Psoas muscle (tissue), 8 donors: ENCODE data around the gene STAT3. TPM values are rescaled to one million over a fixed set of nuclear protein-coding genes. Genes with fewer than 3 reads are reported as not detected.
A peak's percentile ranks its signal among the peaks of the same experiment; 100 is the strongest.

Experiments
- ATAC-seq, 4 donors: fragments of 200-7000 bp; cut with Tn5 transposase; one replicate each; pipeline ENCODE4 v1.9.1; 2020; ENCODE audit warnings: moderate library complexity in 3 of 4, mild to moderate bottlenecking in 2 of 4
- DNase-seq, 2 donors: peaks; one replicate each; pipeline ENCODE4 v3.0.0-alpha.2; 2020
- H3K27ac ChIP-seq: fragments of 200-600 bp; one replicate; pipeline ENCODE4 v1.8.0; 2022
- H3K27me3 ChIP-seq, 3 donors: fragments of 200-600 bp in 1 of 3; one replicate each; pipeline versions ENCODE4 v1.6.1 to v1.8.0; 2013 to 2022; ENCODE audit warnings: low read length in 2 of 3, mild to moderate bottlenecking in 2 of 3, moderate library complexity in 1 of 3; ENCODE audit not compliant: insufficient read depth in 3 of 3
- H3K36me3 ChIP-seq, 2 donors: fragments of 200-600 bp in 1 of 2; one replicate each; pipeline versions ENCODE4 v1.6.1 to v1.8.0; 2013 to 2022; ENCODE audit warnings: low read depth in 1 of 2, mild to moderate bottlenecking in 1 of 2, moderate library complexity in 1 of 2; ENCODE audit not compliant: insufficient read depth in 1 of 2
- H3K4me1 ChIP-seq: fragments of 200-600 bp; one replicate; pipeline ENCODE4 v1.8.0; 2022
- H3K4me3 ChIP-seq: fragments of 200-600 bp; one replicate; pipeline ENCODE4 v1.8.0; 2022; ENCODE audit warnings: mild to moderate bottlenecking
- H3K9me3 ChIP-seq: fragments of 200-600 bp; one replicate; pipeline ENCODE4 v1.8.0; 2022
- WGBS, 3 donors: extraction: QIAGEN DNeasy Blood & Tissue Kit; methylation state at CpG; one replicate each; pipeline versions ENCODE4 v1.1.6 to v1.1.7; 2013; 5-methylcytosine and 5-hydroxymethylcytosine counted together
- intact Hi-C, 2 donors: fragments of 100-400 bp; cut with DNase I; formaldehyde crosslinking; loops; one replicate each; pipeline versions ENCODE4 v1.11.0 to v1.14.2; 2022
- polyA plus RNA-seq, 3 donors: library from polyadenylated mRNA; stranded (reverse); fragments of 200-250 nt; gene quantifications; one replicate each; pipeline ENCODE4 v1.2.3, GENCODE V29; 2013
- total RNA-seq, 4 donors: library from RNA; stranded (reverse); fragmentation: NEBNext Ultra II Directional in 2 of 4; extraction: Animal tissue kit (Norgen Biotek cat#: 25700) in 2 of 4; gene quantifications; one replicate each; pipeline versions ENCODE4 v1.2.1 to v1.2.4, GENCODE V29; 2021 to 2023
- TF ChIP-seq, protein P1 (sequence below): fragments of 200-600 bp; IDR thresholded peaks from one replicate; pipeline ENCODE4 v1.8.0; 2022; ENCODE audit warnings: antibody characterized with exemption
- donor health status: healthy with polysubstance abuse.
- donor health status: DM: no; HTN: no; CAD: no; lungs with moderate emphysema.
- donor health status: Bipolar disorder and iron deficiency.
- donor health status: healthy.
- donor health status: DM: yes; HTN: yes; CAD: no.
- donor health status: DM: no; HTN: no; CAD: no.
- donor health status: DM: no; HTN: no; CAD: no.
- donor health status: DM: yes; HTN: yes; CAD: no.

STAT3 gene
- total and polyA plus RNA-seq, 7 donors = 67.3 to 279 (median 111) TPM

GRCh38 chr17:42348104-42348503 lies 40.1 kb downstream of the STAT3 start:
- DNase-seq (no peak), ATAC-seq (no peak)
- H3K27ac ChIP-seq = no peak overlapping the region
- H3K36me3 ChIP-seq = peaks cover 6 to 37% of the 10 kb centered on the region in 2 donors
- H3K4me3 ChIP-seq = no peak overlapping the region
- H3K9me3 ChIP-seq = no peaks in the 10 kb centered on the region
- intact Hi-C loops = no loop called here
- H3K4me1 ChIP-seq = peaks cover 29% of the 10 kb centered on the region
- TF ChIP-seq, protein P1, sequence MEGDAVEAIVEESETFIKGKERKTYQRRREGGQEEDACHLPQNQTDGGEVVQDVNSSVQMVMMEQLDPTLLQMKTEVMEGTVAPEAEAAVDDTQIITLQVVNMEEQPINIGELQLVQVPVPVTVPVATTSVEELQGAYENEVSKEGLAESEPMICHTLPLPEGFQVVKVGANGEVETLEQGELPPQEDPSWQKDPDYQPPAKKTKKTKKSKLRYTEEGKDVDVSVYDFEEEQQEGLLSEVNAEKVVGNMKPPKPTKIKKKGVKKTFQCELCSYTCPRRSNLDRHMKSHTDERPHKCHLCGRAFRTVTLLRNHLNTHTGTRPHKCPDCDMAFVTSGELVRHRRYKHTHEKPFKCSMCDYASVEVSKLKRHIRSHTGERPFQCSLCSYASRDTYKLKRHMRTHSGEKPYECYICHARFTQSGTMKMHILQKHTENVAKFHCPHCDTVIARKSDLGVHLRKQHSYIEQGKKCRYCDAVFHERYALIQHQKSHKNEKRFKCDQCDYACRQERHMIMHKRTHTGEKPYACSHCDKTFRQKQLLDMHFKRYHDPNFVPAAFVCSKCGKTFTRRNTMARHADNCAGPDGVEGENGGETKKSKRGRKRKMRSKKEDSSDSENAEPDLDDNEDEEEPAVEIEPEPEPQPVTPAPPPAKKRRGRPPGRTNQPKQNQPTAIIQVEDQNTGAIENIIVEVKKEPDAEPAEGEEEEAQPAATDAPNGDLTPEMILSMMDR = no peak
- WGBS, 3 donors = 95 to 97% (median 96%) methylated on average over 3 of the region's 3 CpGs
- H3K27me3 ChIP-seq = no peaks in the 10 kb centered on the region

DNA sequence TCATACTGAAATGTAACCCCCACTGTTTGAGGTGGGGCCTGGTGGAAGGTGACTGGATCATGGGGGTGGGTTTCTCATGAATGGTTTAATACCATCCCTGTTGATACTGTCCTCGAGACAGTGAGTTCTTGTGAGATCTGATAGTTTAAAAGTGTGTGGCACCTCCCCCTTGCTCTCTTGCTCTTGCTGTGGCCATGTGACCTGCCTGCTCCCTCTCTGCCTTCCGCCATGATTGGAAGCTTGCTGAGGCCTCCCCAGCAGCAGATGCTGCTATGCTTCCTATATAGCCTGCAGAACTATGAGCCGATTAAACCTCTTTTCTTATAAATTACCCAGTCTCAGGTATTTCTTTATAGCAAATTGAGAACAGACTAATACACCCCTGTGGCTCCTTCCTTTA lies 40.6 kb downstream of the STAT3 start:
- DNase-seq (no peak), ATAC-seq (peak; percentile 22 to 56 (median 40))
- Histone ChIP-seq H3K27ac (peak overlapping the region; percentile 57), H3K4me1 (peaks cover 29% of the 10 kb centered on the region), H3K27me3 (no peaks in the 10 kb centered on the region), H3K36me3 (peaks cover 7 to 42% of the 10 kb centered on the region in 2 donors), H3K9me3 (no peaks in the 10 kb centered on the region), H3K4me3 (no peak overlapping the region)
- 68 to 87% (median 68%) methylated on average over 3 of the region's 3 CpGs for WGBS, 3 donors
- intact Hi-C loops = no loop called here
- TF ChIP-seq, protein P1 = no peak

- Histone ChIP-seq H3K27ac (peak overlapping the region; percentile 57), H3K4me1 (peaks cover 29% of the 10 kb centered on the region), H3K27me3 (no peaks in the 10 kb centered on the region), H3K36me3 (peaks cover 7 to 46% of the 10 kb centered on the region in 2 donors), H3K9me3 (no peaks in the 10 kb centered on the region), H3K4me3 (no peak overlapping the region)
- TF ChIP-seq, protein P1 = no peak
- ATAC-seq (peak; percentile 44 to 76 (median 55)), DNase-seq (peak in 1 of 2 donors; percentile 55)
- intact Hi-C loops = no loop called here
These were observed 41.0 kb downstream of the STAT3 start for GRCh38 chr17:42347198-42347597.

DNA sequence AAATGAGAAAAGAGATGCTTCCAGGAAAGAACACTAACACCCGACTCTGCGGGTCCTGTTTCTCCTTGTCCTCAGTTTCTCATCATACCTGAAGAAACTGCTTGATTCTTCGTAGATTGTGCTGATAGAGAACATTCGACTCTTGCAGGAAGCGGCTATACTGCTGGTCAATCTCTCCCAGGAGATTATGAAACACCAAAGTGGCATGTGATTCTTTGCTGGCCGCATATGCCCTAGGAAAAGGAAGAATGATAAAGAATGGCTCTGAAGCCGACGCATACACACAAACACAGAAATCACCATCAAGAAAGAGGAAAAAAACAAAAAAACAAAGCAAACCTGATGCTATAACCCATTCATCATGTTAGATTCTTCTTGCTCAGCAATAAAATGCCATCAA lies 41.8 kb downstream of the STAT3 start:
- H3K27me3 ChIP-seq = no peaks in the 10 kb centered on the region
- H3K9me3 ChIP-seq = no peaks in the 10 kb centered on the region
- no peak for ATAC-seq
- no peak overlapping the region for H3K27ac ChIP-seq
- WGBS, 3 donors = 91 to 93% (median 92%) methylated on average over 8 of the region's 8 CpGs
- H3K36me3 ChIP-seq = peaks cover 7 to 53% of the 10 kb centered on the region in 2 donors
- DNase-seq = no peak
- intact Hi-C loops = no loop called here
- H3K4me1 ChIP-seq = peaks cover 29% of the 10 kb centered on the region
- H3K4me3 ChIP-seq = no peak overlapping the region
- TF ChIP-seq, protein P1 = no peak

DNA sequence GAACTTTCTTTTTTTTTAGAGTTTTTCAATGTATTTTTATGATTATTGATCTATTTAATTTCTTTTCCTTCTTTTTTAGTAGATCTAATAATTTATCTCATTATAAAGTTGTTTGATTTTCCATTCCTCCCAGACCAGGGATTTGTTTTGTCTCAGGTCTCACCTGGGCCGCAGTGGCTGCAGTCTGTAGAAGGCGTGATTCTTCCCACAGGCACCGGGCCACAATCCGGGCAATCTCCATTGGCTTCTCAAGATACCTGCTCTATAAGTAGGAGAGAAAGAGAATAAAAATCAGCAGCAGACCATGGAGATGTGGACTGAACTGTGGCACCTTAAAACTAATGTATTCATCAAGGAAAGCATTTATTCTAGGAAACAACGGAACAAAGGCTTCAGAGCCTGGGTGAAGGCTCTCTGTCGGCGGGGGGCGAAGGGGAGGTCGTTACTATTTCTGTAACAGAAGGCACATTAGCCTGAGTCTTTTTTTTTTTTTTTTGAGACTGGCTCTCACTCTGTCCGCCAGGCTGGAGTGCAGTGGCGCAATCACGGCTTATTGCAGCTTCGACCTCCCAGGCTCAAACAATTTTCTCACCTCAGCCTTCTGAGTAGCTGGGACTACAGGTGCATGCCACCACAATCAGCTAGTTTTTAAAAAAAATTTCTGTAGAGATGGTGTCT lies 42.7 kb downstream of the STAT3 start:
- intact Hi-C loops = no loop called here
- DNase-seq (no peak), ATAC-seq (peak in 2 of 4 donors; percentile 34 to 52)
- TF ChIP-seq, protein P1 = no peak
- Histone ChIP-seq H3K9me3 (no peaks in the 10 kb centered on the region), H3K4me3 (no peak overlapping the region), H3K27me3 (no peaks in the 10 kb centered on the region), H3K4me1 (peaks cover 29% of the 10 kb centered on the region), H3K36me3 (peaks cover 15 to 63% of the 10 kb centered on the region in 2 donors), H3K27ac (no peak overlapping the region)
- WGBS, 3 donors = 80 to 83% (median 81%) methylated on average over 13 of the region's 13 CpGs
